Measurements from ENCODE around the gene MPP1. TPM values are rescaled to one million over a fixed set of nuclear protein-coding genes. Genes with fewer than 3 reads are reported as not detected.

Gene MPP1
- total and polyA plus RNA-seq, 2 of the 8 experiments (the other 6 are each of a cell fraction or from before 2014, with no cell fraction given) = 7.6 to 13.4 TPM

DNA sequence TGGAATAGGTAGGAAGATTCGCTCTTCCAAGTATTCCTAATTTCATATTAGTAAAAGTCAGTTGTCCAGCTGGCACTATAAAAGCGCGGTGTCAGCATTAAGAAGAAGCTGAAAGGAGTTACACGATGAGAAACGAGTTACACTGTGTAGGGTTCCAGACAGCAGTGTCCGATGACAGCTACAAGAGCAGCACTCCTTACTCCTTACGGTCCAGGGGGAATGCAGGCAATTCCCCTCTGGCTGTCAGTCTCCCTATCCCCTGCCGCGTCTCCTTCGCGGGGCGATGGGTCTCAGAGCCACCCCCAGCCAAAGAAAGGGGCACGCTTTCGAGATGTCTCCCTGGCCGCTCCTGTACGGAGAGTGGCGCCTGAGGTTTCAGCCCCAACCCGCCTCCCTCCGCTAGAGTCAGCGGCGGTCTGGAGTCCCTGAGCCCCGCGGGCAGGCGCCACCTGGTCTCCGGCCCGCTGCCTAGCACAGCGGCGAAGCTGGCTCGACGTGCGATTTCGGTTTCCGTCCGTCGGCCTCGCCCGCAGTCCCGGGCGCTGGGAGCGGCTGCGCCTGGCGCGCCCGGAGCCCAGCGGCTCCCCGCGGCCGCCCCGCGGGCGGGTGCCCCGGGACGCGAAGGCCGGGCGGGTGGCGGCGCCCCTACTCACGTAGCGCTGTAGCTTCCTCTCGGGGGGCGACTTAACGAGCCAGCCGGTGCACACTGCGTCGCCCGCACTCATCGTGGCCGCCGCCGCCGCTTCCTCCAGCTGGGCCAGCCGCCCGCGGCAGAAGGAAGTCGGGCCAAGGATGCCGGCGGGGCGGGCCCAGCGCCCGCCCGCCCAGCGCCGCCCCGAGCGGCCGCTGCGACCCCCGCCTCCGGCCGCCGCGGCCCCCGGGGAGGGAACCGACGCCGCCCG, 54.7 kb downstream of the MPP1 start, which contains the start of gene GAB3:
Gene GAB3 (minus strand): TSS at position 777 of the 902 bp plus-strand sequence. CDS start 52 bp downstream, at position 725.
- H3K4me1 ChIP-seq (replicated peaks in 1 of 4; ENCODE audit: control insufficient read depth in 3 of 4, insufficient read depth in 4 of 4, low read length in 3 of 4) = no peaks in the 10 kb centered on the region
- H2BK12ac ChIP-seq (ENCODE audit: low read depth, low read length) = no peak within 1 kb of the TSS

More for the DNA sequence above, 54.7 kb downstream of the MPP1 start, which contains the start of gene GAB3:
- Histone ChIP-seq H2AK5ac (ENCODE audit: low read depth, low read length) (no peak within 1 kb of the TSS), H3K36me3 (ENCODE audit: control insufficient read depth in 2 of 4, insufficient read depth in 4 of 4, low read length in 3 of 4) (no peaks in the 10 kb centered on the region), H3K56ac (replicated peaks; ENCODE audit: insufficient read length, low read depth, low read length) (no peak within 1 kb of the TSS), H4K20me1 (replicated peaks in 1 of 2; ENCODE audit: control insufficient read depth in 1 of 2, insufficient read depth in 2 of 2, low read length in 2 of 2) (peaks cover 0 to 2% of the 10 kb centered on the region in 2 experiments), H2AFZ (ENCODE audit: low read length) (no peak within 1 kb of the TSS), H2BK20ac (ENCODE audit: low read length) (no peak within 1 kb of the TSS), H4K5ac (ENCODE audit: insufficient read length, low read depth, low read length) (no peak within 1 kb of the TSS), H3K79me2 (ENCODE audit: control insufficient read depth in 1 of 2, insufficient read depth in 2 of 2, low read length in 2 of 2) (no peaks in the 10 kb centered on the region), H2BK15ac (ENCODE audit: low read length) (no peak within 1 kb of the TSS), H3K79me1 (ENCODE audit: low read depth, low read length) (no peaks in the 10 kb centered on the region), H4K91ac (replicated peaks; ENCODE audit: insufficient read length, low read length) (no peak within 1 kb of the TSS), H2BK5ac (ENCODE audit: low read depth, low read length) (no peak within 1 kb of the TSS), H3K9me3 (ENCODE audit: insufficient read depth in 2 of 2, low read depth in 1 of 2, low read length in 1 of 2) (no peaks in the 10 kb centered on the region), H3K23me2 (ENCODE audit: low read depth, low read length) (peaks cover 2% of the 10 kb centered on the region; the same call in 1 of the 2 replicates), H3K18ac (ENCODE audit: extremely low read depth, low read length) (no peak within 1 kb of the TSS; the same call in 1 of the 2 replicates), H3K4me2 (ENCODE audit: insufficient read depth in 1 of 2, low read depth in 2 of 2, low read length in 2 of 2) (peak within 1 kb of the TSS; percentile 71 to 76), H3K4me3 (ENCODE audit: extremely low read depth in 1 of 4, insufficient read depth in 2 of 4, low read depth in 3 of 4, low read length in 4 of 4) (peak within 1 kb of the TSS; percentile 31 to 55 (median 48)), H4K8ac (ENCODE audit: extremely low read depth, insufficient read depth, low read length) (no peak within 1 kb of the TSS), H3K27ac (ENCODE audit: low read depth, low read length) (no peak within 1 kb of the TSS), H3K4ac (replicated peaks; ENCODE audit: insufficient read length, low read depth, low read length) (no peak within 1 kb of the TSS), H3K27me3 (replicated peaks in 1 of 4; ENCODE audit: control insufficient read depth in 3 of 4, extremely low read depth in 1 of 4, insufficient read depth in 3 of 4, low read length in 3 of 4) (peaks cover 8 to 29% (median 27%) of the 10 kb centered on the region in 4 experiments), H2BK120ac (replicated peaks; ENCODE audit: low read depth, low read length) (no peak within 1 kb of the TSS), H3K23ac (ENCODE audit: insufficient read length) (no peak within 1 kb of the TSS), H3K9ac (replicated peaks in 1 of 4; ENCODE audit: extremely low read depth in 1 of 4, low read depth in 3 of 4, low read length in 3 of 4) (no peak within 1 kb of the TSS), H3K14ac (ENCODE audit: insufficient read length) (no peak within 1 kb of the TSS)
- WGBS, 2 experiments (ENCODE audit: extremely low coverage in 1 of 2, insufficient coverage in 1 of 2, insufficient read length in 1 of 2, insufficient replicate concordance in 2 of 2, low coverage in 1 of 2, low lambda C conversion rate in 2 of 2, missing lambda C conversion rate in 1 of 2) = 5% methylated on average over 43 of the region's 98 CpGs; no CpG with 5 or more reads in 1 of the 2 experiments
- DNase-seq (ENCODE audit: low read depth in 1 of 2, low spot score in 2 of 2) = peak in 1 of 2 experiments; percentile 52
- FAIRE-seq = no peak
- TF ChIP-seq, protein P1, sequence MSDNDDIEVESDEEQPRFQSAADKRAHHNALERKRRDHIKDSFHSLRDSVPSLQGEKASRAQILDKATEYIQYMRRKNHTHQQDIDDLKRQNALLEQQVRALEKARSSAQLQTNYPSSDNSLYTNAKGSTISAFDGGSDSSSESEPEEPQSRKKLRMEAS (IDR thresholded peaks at IDR 0.05) = peak; percentile 72
- 0 out of 2 replicates have a peak, but pooled peaks have one; percentile 13 for TF ChIP-seq TAF1 (IDR thresholded peaks at IDR 0.05; ENCODE audit: low read depth, low read length)
- TF ChIP-seq RFX5 (IDR thresholded peaks at IDR 0.05; ENCODE audit: borderline replicate concordance, low read depth, low read length) = no peak
- TF ChIP-seq, protein P2, sequence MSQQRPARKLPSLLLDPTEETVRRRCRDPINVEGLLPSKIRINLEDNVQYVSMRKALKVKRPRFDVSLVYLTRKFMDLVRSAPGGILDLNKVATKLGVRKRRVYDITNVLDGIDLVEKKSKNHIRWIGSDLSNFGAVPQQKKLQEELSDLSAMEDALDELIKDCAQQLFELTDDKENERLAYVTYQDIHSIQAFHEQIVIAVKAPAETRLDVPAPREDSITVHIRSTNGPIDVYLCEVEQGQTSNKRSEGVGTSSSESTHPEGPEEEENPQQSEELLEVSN (IDR thresholded peaks at IDR 0.05) = peak; percentile 25; the same call in 1 of the 2 replicates
- no peak for TF ChIP-seq SAP30 (IDR thresholded peaks at IDR 0.05; ENCODE audit: insufficient read depth, insufficient replicate concordance, low read length)
- no peak for TF ChIP-seq EGR1 (IDR thresholded peaks at IDR 0.05; ENCODE audit: borderline replicate concordance, low read depth, low read length)
- TF ChIP-seq EZH2 (IDR thresholded peaks at IDR 0.05; ENCODE audit: low read depth, low read length, severe bottlenecking) = peak; percentile 64
- no peak for TF ChIP-seq RNF2 (IDR thresholded peaks at IDR 0.05; ENCODE audit: borderline replicate concordance, low read depth, low read length, missing control alignments, poor library complexity, severe bottlenecking)
- ChIA-PET CTCF (ENCODE audit: partially characterized antibody) (interaction anchor here (0.9 to 3.6 kb wide), 2 partner anchors 33 to 88 kb away, joined by 3 to 22 read pairs; no protein-coding TSS in a partner anchor), POLR2A (ENCODE audit: partially characterized antibody) (interaction anchor here (1.2 to 5.1 kb wide), 3 partner anchors 12 to 155 kb away, joined by 5 to 26 read pairs (median 6); partner anchors contain the start of gene DKC1)

All from H1 (cell line).